Liver (tissue), 3 donors: ENCODE measurements around the gene RBM3.

Experiments
- ATF3 ChIP-seq: IDR thresholded peaks from 2 replicates; pipeline ENCODE4 v1.6.1; 2016; ENCODE audit warnings: antibody characterized with exemption
- CTCF ChIP-seq: fragments of 150-350 bp; IDR thresholded peaks from 2 replicates; pipeline ENCODE4 v1.5.1; 2017; ENCODE audit warnings: improper control_type of control experiment, low read depth, low read length; ENCODE audit not compliant: missing input control
- EGR1 ChIP-seq, 2 donors: IDR thresholded peaks; 2 replicates each; pipeline ENCODE4 v1.6.1; 2016 to 2018; ENCODE audit warnings: antibody characterized with exemption in 2 of 2, low read depth in 2 of 2
- GABPA ChIP-seq, 2 donors: IDR thresholded peaks in 1 of 2; conservative IDR thresholded peaks in 1 of 2; 2 replicates each; pipeline ENCODE4 v1.6.1; 2016; ENCODE audit warnings: antibody characterized with exemption in 2 of 2, mild to moderate bottlenecking in 1 of 2, moderate library complexity in 1 of 2
- JUND ChIP-seq, 2 donors: IDR thresholded peaks; 2 replicates each; pipeline ENCODE4 v1.6.1; 2016; ENCODE audit warnings: antibody characterized with exemption in 2 of 2
- MAX ChIP-seq: IDR thresholded peaks from 2 replicates; pipeline ENCODE4 v1.6.1; 2016; ENCODE audit warnings: antibody characterized with exemption
- NR2F2 ChIP-seq: IDR thresholded peaks from 2 replicates; pipeline ENCODE4 v1.6.1; 2016; ENCODE audit warnings: antibody characterized with exemption
- RAD21 ChIP-seq, 2 donors: IDR thresholded peaks; 2 replicates each; pipeline ENCODE4 v1.6.1; 2016; ENCODE audit warnings: antibody characterized with exemption in 2 of 2, mild to moderate bottlenecking in 2 of 2
- REST ChIP-seq: IDR thresholded peaks from 2 replicates; pipeline ENCODE4 v1.6.1; 2016; ENCODE audit warnings: antibody characterized with exemption, mild to moderate bottlenecking
- SP1 ChIP-seq: IDR thresholded peaks from 2 replicates; pipeline ENCODE4 v1.6.1; 2018; ENCODE audit warnings: antibody characterized with exemption, mild to moderate bottlenecking
- TAF1 ChIP-seq: conservative IDR thresholded peaks from 2 replicates; pipeline ENCODE4 v1.6.1; 2016; ENCODE audit warnings: antibody characterized with exemption, mild to moderate bottlenecking
- YY1 ChIP-seq: IDR thresholded peaks from 2 replicates; pipeline ENCODE4 v1.6.1; 2016; ENCODE audit warnings: antibody characterized with exemption, mild to moderate bottlenecking
- ZBTB33 ChIP-seq: IDR thresholded peaks from 2 replicates; pipeline ENCODE4 v1.6.1; 2016; ENCODE audit warnings: antibody characterized with exemption
- donor health status: healthy.
- donor health status: healthy.

GRCh38 chrX:48604701-48605100 is 30.4 kb downstream of the RBM3 start:
- TF ChIP-seq CTCF (no peak), RAD21 (IDR thresholded peaks at IDR 0.05) (no peak), MAX (no peak), GABPA (IDR thresholded peaks at IDR 0.05 in 1 of 2, conservative IDR thresholded peaks at IDR 0.05 in 1 of 2) (no peak), ZBTB33 (no peak), JUND (IDR thresholded peaks at IDR 0.05) (no peak), TAF1 (no peak), YY1 (no peak), REST (no peak), EGR1 (IDR thresholded peaks at IDR 0.05; ENCODE audit: low read depth in 2 of 2) (no peak), NR2F2 (no peak), ATF3 (no peak), SP1 (no peak)
